KMS-11 (cell line): ENCODE measurements around the gene IFNL3.
"Not testable (repeated sequence)": the region's sequence is repeated elsewhere in the genome, so short reads cannot be mapped to it uniquely, and the experiment has no call there.

ENCODE experiments used
- H2AFZ ChIP-seq: fragments of 200-600 bp; sonication (generic); 2 replicates; pipeline ENCODE4 v1.6.1; 2016; ENCODE audit warnings: antibody characterized with exemption, mixed run types, low read depth
- H3K27ac ChIP-seq: fragments of 200-600 bp; sonication (generic); 2 replicates; pipeline ENCODE4 v1.6.1; 2016; ENCODE audit warnings: mild to moderate bottlenecking, mixed run types
- H3K27me3 ChIP-seq: fragments of 200-600 bp; sonication (generic); 2 replicates; pipeline ENCODE4 v1.6.1; 2017; ENCODE audit warnings: mild to moderate bottlenecking, low read depth, mixed run types, moderate library complexity; ENCODE audit not compliant: insufficient read depth
- H3K36me3 ChIP-seq: fragments of 200-600 bp; sonication (generic); 2 replicates; pipeline ENCODE4 v1.6.1; 2017; ENCODE audit warnings: mild to moderate bottlenecking, mixed run types; ENCODE audit not compliant: insufficient read depth
- H3K4me1 ChIP-seq: fragments of 200-600 bp; sonication (generic); 2 replicates; pipeline ENCODE4 v1.6.1; 2016; ENCODE audit warnings: mild to moderate bottlenecking, low read depth, mixed run types; ENCODE audit not compliant: poor library complexity, severe bottlenecking
- H3K4me2 ChIP-seq: fragments of 200-600 bp; sonication (generic); 2 replicates; pipeline ENCODE4 v1.7.0; 2016; ENCODE audit warnings: mild to moderate bottlenecking, mixed run types
- H3K4me3 ChIP-seq: fragments of 200-600 bp; sonication (generic); IDR thresholded peaks from 2 replicates; pipeline ENCODE4 v1.6.1; 2017; ENCODE audit warnings: low read depth, low read length, mixed read lengths; ENCODE audit not compliant: insufficient read depth
- H3K79me2 ChIP-seq: fragments of 200-600 bp; sonication (generic); 2 replicates; pipeline ENCODE4 v1.6.1; 2016; ENCODE audit warnings: low read depth, mixed run types; ENCODE audit not compliant: insufficient read depth
- H3K9ac ChIP-seq: fragments of 200-600 bp; sonication (generic); 2 replicates; pipeline ENCODE4 v1.6.1; 2016; ENCODE audit warnings: mild to moderate bottlenecking, mixed run types
- H4K20me1 ChIP-seq: fragments of 200-600 bp; sonication (generic); 2 replicates; pipeline ENCODE4 v1.6.1; 2016; ENCODE audit warnings: mild to moderate bottlenecking, mixed run types; ENCODE audit not compliant: insufficient read depth
- CTCF ChIP-seq: fragments of 200-600 bp; sonication (generic); conservative IDR thresholded peaks from 2 replicates; pipeline ENCODE4 v1.6.1; 2017; ENCODE audit warnings: low read depth, mild to moderate bottlenecking, antibody characterized with exemption, low read length, moderate library complexity, mixed read lengths

IFNL3 gene

GRCh38 chr19:39218230-39219007 is 26.4 kb downstream of the IFNL3 start:
- H3K4me3 ChIP-seq: no peak overlapping the region
- no peaks in the 10 kb centered on the region for H4K20me1 ChIP-seq
- no peak overlapping the region for H3K9ac ChIP-seq
- TF ChIP-seq CTCF: no peak
- H3K4me2 ChIP-seq: no peak overlapping the region
- no peak overlapping the region for H3K27ac ChIP-seq
- H3K79me2 ChIP-seq: no peaks in the 10 kb centered on the region
- no peak overlapping the region for H2AFZ ChIP-seq
- H3K27me3 ChIP-seq: peaks cover 4% of the 10 kb centered on the region; the same call in 1 of the 2 replicates
- H3K36me3 ChIP-seq: no peaks in the 10 kb centered on the region
- H3K4me1 ChIP-seq: peaks cover 6% of the 10 kb centered on the region

- H3K27me3 ChIP-seq: no peaks in the 10 kb centered on the region
- no peaks in the 10 kb centered on the region for H3K36me3 ChIP-seq
- no peak overlapping the region for H3K27ac ChIP-seq
- no peak overlapping the region for H3K4me2 ChIP-seq
- no peak for TF ChIP-seq CTCF
- peaks cover 6% of the 10 kb centered on the region for H3K4me1 ChIP-seq
- no peaks in the 10 kb centered on the region for H4K20me1 ChIP-seq
- H3K4me3 ChIP-seq: no peak overlapping the region
- no peaks in the 10 kb centered on the region for H3K79me2 ChIP-seq
- no peak overlapping the region for H2AFZ ChIP-seq
- H3K9ac ChIP-seq: no peak overlapping the region
Observed at GRCh38 chr19:39217094-39217493, 27.7 kb downstream of the IFNL3 start.

- H3K9ac ChIP-seq, H2AFZ ChIP-seq, H3K36me3 ChIP-seq, H3K27me3 ChIP-seq, H3K4me2 ChIP-seq, H3K4me3 ChIP-seq, H4K20me1 ChIP-seq, H3K27ac ChIP-seq, H3K4me1 ChIP-seq, H3K79me2 ChIP-seq: not testable (repeated sequence)
Observed at GRCh38 chr19:39215323-39215722, 29.5 kb downstream of the IFNL3 start.

GRCh38 chr19:39212375-39212742 is 32.4 kb downstream of the IFNL3 start:
- H3K4me1 ChIP-seq: no peaks in the 10 kb centered on the region
- H3K4me3 ChIP-seq: no peak overlapping the region
- no peaks in the 10 kb centered on the region for H3K79me2 ChIP-seq
- H3K36me3 ChIP-seq: no peaks in the 10 kb centered on the region
- H3K4me2 ChIP-seq: no peak overlapping the region
- no peak overlapping the region for H2AFZ ChIP-seq
- H3K9ac ChIP-seq: no peak overlapping the region
- H3K27ac ChIP-seq: no peak overlapping the region
- peak; percentile 60 for TF ChIP-seq CTCF
- no peaks in the 10 kb centered on the region for H3K27me3 ChIP-seq
- H4K20me1 ChIP-seq: no peaks in the 10 kb centered on the region

GRCh38 chr19:39211731-39212374 is 33.0 kb downstream of the IFNL3 start:
- no peaks in the 10 kb centered on the region for H3K79me2 ChIP-seq
- TF ChIP-seq CTCF: no peak
- no peak overlapping the region for H3K27ac ChIP-seq
- no peak overlapping the region for H3K9ac ChIP-seq
- no peak overlapping the region for H3K4me2 ChIP-seq
- H3K4me3 ChIP-seq: no peak overlapping the region
- no peaks in the 10 kb centered on the region for H3K27me3 ChIP-seq
- H2AFZ ChIP-seq: no peak overlapping the region
- no peaks in the 10 kb centered on the region for H4K20me1 ChIP-seq
- H3K4me1 ChIP-seq: no peaks in the 10 kb centered on the region
- no peaks in the 10 kb centered on the region for H3K36me3 ChIP-seq
